Measurements from ENCODE around the gene STK32C.

STK32C gene

DNA sequence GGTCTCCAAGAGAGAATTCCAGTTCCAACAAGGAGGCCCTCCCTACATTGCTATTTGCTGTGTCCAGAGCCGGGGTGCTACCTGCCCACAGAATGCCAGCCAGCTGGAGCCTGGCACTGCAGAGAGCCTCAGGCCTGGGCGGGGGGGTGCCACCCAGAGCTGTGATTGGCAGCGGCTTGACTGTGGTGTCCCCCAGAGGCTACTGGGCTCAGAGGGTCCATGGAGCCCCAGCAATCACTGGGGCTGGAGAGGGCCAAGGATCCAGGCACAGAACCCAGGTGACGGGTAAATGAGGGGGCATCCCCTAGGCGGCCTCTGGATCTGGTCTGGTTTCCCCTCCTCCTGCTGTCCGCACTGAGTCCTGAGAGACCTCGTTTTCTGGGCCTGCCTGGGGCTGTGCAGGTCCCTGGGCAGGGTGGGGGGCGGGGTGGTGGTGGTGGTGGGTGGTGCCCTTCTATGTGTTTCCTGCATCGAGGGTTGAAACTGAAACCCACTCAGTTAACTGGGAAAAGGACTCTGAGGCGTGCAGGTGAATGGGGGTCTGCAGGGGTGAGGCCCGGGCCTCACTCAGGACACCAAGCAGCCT lies 108.4 kb downstream of the STK32C start:
- TF ChIP-seq, protein P1, sequence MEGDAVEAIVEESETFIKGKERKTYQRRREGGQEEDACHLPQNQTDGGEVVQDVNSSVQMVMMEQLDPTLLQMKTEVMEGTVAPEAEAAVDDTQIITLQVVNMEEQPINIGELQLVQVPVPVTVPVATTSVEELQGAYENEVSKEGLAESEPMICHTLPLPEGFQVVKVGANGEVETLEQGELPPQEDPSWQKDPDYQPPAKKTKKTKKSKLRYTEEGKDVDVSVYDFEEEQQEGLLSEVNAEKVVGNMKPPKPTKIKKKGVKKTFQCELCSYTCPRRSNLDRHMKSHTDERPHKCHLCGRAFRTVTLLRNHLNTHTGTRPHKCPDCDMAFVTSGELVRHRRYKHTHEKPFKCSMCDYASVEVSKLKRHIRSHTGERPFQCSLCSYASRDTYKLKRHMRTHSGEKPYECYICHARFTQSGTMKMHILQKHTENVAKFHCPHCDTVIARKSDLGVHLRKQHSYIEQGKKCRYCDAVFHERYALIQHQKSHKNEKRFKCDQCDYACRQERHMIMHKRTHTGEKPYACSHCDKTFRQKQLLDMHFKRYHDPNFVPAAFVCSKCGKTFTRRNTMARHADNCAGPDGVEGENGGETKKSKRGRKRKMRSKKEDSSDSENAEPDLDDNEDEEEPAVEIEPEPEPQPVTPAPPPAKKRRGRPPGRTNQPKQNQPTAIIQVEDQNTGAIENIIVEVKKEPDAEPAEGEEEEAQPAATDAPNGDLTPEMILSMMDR (conservative IDR thresholded peaks at IDR 0.05; ENCODE audit: low read depth, low read length), result no peak
- H3K4me3 ChIP-seq (ENCODE audit: low read depth, low read length), result no peak overlapping the region
- no peak for DNase-seq (ENCODE audit: low read depth)

DNA sequence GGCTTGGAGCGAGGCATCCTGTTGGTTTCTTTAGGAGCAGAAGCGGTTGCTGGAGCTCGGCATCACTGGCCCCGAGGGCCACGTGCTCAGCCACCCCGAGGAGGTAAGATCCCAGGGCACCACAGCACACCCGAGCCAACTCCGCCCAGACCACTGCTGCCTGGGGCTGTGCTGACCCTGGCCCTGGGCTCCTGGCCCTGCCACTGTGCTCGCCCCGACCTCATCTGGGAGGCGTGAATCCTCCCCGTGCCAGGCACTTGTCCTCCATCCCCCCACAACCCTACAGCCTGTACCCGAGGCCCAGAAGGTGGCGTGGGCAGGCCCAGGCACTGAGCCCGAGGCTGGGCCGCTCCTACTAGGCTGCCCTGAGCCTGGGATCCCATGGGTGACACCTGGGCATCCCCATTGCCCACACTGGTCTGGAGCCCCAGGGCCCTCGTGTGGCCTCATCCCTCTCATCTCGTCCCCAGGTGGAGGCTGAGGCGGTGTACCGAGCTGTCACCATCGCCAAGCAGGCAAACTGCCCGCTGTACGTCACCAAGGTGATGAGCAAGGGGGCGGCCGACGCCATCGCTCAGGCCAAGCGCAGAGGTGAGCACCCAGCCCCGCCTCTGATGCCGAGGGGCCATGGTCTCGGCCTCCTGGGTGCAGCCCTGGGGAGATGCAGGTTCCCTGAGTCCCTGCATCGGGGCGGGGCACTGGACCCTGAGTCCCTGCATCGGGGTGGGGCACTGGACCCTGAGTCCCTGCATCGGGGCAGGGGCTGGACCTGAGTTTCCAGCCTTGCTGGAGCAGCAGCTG lies 109.2 kb downstream of the STK32C start:
- DNase-seq (ENCODE audit: low read depth), result no peak
- TF ChIP-seq, protein P1 (conservative IDR thresholded peaks at IDR 0.05; ENCODE audit: low read depth, low read length), result no peak
- no peak overlapping the region for H3K4me3 ChIP-seq (ENCODE audit: low read depth, low read length)

DNA sequence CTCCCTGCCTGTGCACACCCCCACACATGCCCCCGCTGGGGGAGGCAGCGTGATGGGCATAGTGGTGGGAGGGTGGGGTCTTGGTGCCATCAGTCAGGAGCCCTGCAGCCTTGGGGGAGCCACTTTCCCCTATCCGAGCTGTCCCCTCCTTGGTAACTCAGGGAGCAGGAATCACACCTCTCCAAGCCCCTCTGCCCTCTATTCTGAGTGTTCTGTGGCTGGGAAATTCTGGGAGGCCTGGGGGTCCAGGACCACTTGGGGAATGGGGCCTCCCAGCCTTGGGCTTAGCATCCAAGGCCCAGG lies 109.7 kb downstream of the STK32C start:
- TF ChIP-seq, protein P1 (conservative IDR thresholded peaks at IDR 0.05; ENCODE audit: low read depth, low read length), result no peak
- no peak overlapping the region for H3K4me3 ChIP-seq (ENCODE audit: low read depth, low read length)
- no peak for DNase-seq (ENCODE audit: low read depth)

- TF ChIP-seq, protein P1 (conservative IDR thresholded peaks at IDR 0.05; ENCODE audit: low read depth, low read length), result no peak
- no peak overlapping the region for H3K4me3 ChIP-seq (ENCODE audit: low read depth, low read length)
Observed at GRCh38 chr10:132197271-132198067, 110.3 kb downstream of the STK32C start.

DNA sequence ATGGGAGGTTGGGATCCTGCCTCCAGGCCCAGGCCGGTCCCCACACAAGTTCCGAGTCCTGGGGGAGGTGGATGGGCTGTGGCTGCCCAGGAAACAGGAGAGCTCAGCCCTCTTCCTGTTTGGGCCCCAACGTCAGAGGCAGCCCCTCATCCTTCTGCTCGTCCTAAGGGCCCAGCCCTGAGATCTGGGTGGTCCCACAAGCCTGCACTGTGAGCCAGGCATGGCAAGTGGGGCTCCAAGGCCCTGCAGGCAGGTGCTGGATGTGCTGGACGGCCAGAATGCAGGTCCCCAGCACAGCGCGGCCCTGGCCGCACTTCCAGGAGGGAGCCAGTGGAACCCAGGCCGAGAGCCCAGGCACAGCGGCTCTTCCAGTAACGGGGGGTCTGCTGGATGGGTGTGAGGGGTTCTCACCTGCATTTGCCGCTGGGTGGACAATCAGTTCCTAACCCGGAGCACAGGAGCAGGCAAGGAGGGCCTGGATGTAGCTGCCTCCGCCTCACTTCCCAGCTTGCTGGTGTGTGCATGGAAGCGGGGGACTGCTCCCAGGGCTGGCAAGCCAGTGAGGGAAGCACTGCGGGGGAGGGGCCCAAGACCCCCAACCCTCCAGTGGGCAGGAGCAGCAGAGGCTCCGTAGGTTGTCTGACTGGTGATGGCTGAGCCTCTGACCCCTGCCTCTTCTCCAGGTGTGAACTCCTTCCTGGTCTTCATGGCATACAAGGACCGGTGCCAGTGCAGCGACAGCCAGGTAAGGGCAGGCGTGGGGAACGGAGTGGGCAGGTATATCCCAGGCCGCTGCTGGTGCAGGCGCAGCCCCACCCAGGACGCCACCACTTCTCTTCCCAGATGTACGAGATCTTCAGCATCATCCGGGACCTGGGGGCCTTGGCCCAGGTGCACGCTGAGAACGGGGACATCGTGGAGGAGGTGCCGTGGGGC lies 111.3 kb downstream of the STK32C start:
- no peak overlapping the region for H3K4me3 ChIP-seq (ENCODE audit: low read depth, low read length)
- no peak for DNase-seq (ENCODE audit: low read depth)
- TF ChIP-seq, protein P1 (conservative IDR thresholded peaks at IDR 0.05; ENCODE audit: low read depth, low read length), result no peak

More at GRCh38 chr10:132197271-132198067, 110.3 kb downstream of the STK32C start:
- DNase-seq (ENCODE audit: low read depth), result no peak

DNA sequence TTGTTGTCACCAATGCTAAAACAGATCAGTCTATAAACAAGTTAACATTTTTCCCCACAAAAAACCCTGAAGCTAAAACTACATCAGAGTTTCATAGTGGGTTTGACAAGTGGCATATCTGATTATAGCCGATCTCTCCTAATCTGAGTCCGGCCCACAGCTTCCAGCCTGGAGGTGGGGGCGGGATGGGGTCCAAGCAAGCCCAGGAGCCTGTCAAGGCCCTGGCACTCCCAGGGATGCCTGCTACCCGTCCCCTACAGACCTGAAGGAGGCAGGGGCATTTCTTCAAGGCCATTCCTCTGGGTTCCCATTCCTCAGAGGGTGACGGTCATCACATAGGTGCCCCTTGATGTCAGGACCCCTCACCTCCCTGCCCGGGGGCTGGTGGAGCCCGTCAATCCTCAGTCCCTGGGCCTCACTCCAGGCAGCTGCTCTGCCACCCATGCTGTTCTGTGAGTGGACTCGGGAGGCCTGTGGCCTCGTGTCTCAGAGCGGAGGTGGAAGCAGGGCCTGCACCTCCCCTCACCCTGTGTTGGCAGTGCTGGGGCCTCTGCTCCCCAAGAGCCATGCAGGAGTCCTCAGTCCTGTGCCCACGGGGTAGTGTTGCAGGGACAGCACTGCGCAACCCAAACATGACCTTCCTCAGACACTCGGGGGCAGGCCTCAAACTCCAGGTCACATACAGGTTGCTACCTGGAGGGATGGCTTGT lies 112.2 kb downstream of the STK32C start:
- no peak overlapping the region for H3K4me3 ChIP-seq (ENCODE audit: low read depth, low read length)
- DNase-seq (ENCODE audit: low read depth), result no peak
- TF ChIP-seq, protein P1 (conservative IDR thresholded peaks at IDR 0.05; ENCODE audit: low read depth, low read length), result no peak

All from choroid plexus epithelial cell (primary cell).